ENCODE results near the gene LENG8.

DNA sequence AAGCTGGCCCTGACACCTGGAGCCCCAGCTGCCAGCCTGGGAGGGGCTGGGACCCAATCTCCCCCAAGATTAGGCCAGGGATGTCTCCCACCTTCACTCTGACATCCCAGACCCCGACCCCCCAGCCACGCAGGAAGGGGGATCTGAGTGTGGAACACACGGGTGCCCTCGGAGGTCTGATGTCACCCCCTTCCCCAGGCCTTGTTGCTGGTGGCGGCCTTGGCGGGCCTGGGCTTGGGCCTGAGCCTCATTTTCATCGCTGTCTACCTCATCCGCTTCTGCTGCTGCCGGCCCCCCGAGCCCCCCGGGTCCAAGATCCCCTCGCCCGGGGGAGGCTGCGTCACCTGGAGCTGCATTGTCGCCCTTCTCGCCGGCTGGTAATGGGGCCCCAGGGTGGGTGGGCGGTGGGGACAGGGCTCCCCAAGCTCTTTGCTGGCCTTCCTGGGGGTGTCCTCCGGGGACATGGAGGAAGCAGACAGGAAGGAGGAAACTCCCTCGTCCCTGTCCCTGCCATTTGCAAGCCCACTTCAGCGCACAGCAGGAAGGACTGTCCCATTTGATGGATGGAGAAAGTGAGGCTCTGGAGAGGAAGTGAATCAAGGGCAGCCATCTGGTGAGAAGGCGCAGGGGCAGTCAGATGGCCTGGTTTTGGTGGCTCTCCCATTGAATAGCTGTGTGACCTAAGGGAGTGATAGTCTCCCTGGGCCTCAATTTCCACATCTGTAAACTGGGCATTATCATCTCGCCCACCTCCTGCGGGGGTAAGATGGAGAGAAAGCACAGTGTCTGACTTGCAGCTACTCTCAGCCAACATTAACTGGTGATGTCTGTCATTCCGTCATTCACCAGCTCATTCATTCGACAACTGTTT is 29.8 kb upstream of the LENG8 start:
- TF ChIP-seq EZH2 (IDR thresholded peaks at IDR 0.05; ENCODE audit: low read depth, unreplicated experiment) (no peak), CTCF (conservative IDR thresholded peaks at IDR 0.05; ENCODE audit: low read depth in 2 of 2) (no peak), POLR2AphosphoS5 (IDR thresholded peaks at IDR 0.05; ENCODE audit: low read depth) (no peak), JUNB (IDR thresholded peaks at IDR 0.05; ENCODE audit: unreplicated experiment) (no peak), EZH2phosphoT487 (IDR thresholded peaks at IDR 0.05; ENCODE audit: unreplicated experiment) (no peak), CREB1 (CRISPR knock-in tag; IDR thresholded peaks at IDR 0.05; ENCODE audit: low read depth) (no peak)
- TF ChIP-seq, protein P1, sequence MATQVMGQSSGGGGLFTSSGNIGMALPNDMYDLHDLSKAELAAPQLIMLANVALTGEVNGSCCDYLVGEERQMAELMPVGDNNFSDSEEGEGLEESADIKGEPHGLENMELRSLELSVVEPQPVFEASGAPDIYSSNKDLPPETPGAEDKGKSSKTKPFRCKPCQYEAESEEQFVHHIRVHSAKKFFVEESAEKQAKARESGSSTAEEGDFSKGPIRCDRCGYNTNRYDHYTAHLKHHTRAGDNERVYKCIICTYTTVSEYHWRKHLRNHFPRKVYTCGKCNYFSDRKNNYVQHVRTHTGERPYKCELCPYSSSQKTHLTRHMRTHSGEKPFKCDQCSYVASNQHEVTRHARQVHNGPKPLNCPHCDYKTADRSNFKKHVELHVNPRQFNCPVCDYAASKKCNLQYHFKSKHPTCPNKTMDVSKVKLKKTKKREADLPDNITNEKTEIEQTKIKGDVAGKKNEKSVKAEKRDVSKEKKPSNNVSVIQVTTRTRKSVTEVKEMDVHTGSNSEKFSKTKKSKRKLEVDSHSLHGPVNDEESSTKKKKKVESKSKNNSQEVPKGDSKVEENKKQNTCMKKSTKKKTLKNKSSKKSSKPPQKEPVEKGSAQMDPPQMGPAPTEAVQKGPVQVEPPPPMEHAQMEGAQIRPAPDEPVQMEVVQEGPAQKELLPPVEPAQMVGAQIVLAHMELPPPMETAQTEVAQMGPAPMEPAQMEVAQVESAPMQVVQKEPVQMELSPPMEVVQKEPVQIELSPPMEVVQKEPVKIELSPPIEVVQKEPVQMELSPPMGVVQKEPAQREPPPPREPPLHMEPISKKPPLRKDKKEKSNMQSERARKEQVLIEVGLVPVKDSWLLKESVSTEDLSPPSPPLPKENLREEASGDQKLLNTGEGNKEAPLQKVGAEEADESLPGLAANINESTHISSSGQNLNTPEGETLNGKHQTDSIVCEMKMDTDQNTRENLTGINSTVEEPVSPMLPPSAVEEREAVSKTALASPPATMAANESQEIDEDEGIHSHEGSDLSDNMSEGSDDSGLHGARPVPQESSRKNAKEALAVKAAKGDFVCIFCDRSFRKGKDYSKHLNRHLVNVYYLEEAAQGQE (IDR thresholded peaks at IDR 0.05; ENCODE audit: unreplicated experiment): no peak

All from GM23338 (cell line).